CD14-positive monocyte (primary cell): ENCODE measurements around the gene BPIFB1. TPM values are rescaled to one million over a fixed set of nuclear protein-coding genes. Genes with fewer than 3 reads are reported as not detected.

ENCODE experiments used
- DNase-seq, 3 donors: peaks; one replicate each; pipeline ENCODE4 v3.0.0-alpha.2; 2011 to 2022
- H2AFZ ChIP-seq: 2 replicates; pipeline ENCODE4 v1.6.0; 2012; ENCODE audit warnings: mild to moderate bottlenecking, low read depth, low read length, inconsistent platforms; ENCODE audit not compliant: insufficient read depth, poor library complexity, severe bottlenecking
- H3K27ac ChIP-seq, 2 donors: 1 replicate in 1 of 2; 2 replicates in 1 of 2; pipeline ENCODE4 v1.5.1; 2012 to 2013; ENCODE audit warnings: low read length in 2 of 2, control low read depth in 1 of 2, inconsistent platforms in 1 of 2, low read depth in 1 of 2, mild to moderate bottlenecking in 1 of 2
- H3K27me3 ChIP-seq, 2 donors: one replicate each; pipeline versions ENCODE4 v1.6.0 to v1.6.1; 2011 to 2013; ENCODE audit warnings: low read length in 2 of 2; ENCODE audit not compliant: control insufficient read depth in 2 of 2, insufficient read depth in 2 of 2
- H3K36me3 ChIP-seq, 2 donors: replicated peaks in 1 of 2; 1 replicate in 1 of 2; 2 replicates in 1 of 2; pipeline versions ENCODE4 v1.5.1 to v1.6.1; 2012 to 2013; ENCODE audit warnings: low read length in 2 of 2, control low read depth in 1 of 2, inconsistent platforms in 1 of 2, mild to moderate bottlenecking in 1 of 2; ENCODE audit not compliant: insufficient read depth in 2 of 2, control insufficient read depth in 1 of 2
- H3K4me1 ChIP-seq, 2 donors: 1 replicate in 1 of 2; 2 replicates in 1 of 2; pipeline versions ENCODE4 v1.5.1 to v1.6.1; 2012 to 2013; ENCODE audit warnings: low read length in 2 of 2, control low read depth in 1 of 2, inconsistent platforms in 1 of 2, mild to moderate bottlenecking in 1 of 2, moderate library complexity in 1 of 2; ENCODE audit not compliant: insufficient read depth in 2 of 2, control insufficient read depth in 1 of 2
- H3K4me2 ChIP-seq: replicated peaks from 2 replicates; pipeline ENCODE3; 2012; ENCODE audit warnings: low read length, moderate library complexity, mild to moderate bottlenecking; ENCODE audit not compliant: poor library complexity, severe bottlenecking; ENCODE audit errors: extremely low read depth
- H3K4me3 ChIP-seq, 3 experiments: fragments of 200-600 bp in 1 of 3; sonication (generic) in 1 of 3; replicated peaks in 1 of 3; 1 replicate in 2 of 3; 2 replicates in 1 of 3; pipeline ENCODE4 v1.5.1; 2011 to 2013; ENCODE audit warnings: low read length in 3 of 3, mild to moderate bottlenecking in 3 of 3, control low read depth in 2 of 3, low read depth in 2 of 3, inconsistent platforms in 1 of 3, moderate library complexity in 1 of 3
- H3K79me2 ChIP-seq: 2 replicates; pipeline ENCODE4 v1.6.0; 2012; ENCODE audit warnings: mild to moderate bottlenecking, control low read depth, inconsistent platforms, low read length, moderate library complexity; ENCODE audit not compliant: insufficient read depth
- H3K9ac ChIP-seq: 2 replicates; pipeline ENCODE4 v1.6.0; 2017; ENCODE audit warnings: low read length, mild to moderate bottlenecking; ENCODE audit not compliant: insufficient read depth, poor library complexity, severe bottlenecking
- H3K9me3 ChIP-seq, 2 donors: replicated peaks in 1 of 2; 1 replicate in 1 of 2; 2 replicates in 1 of 2; pipeline versions ENCODE4 v1.5.1 to v1.6.1; 2012 to 2013; ENCODE audit warnings: low read length in 2 of 2, control low read depth in 1 of 2; ENCODE audit not compliant: control insufficient read depth in 1 of 2, insufficient read depth in 1 of 2
- H4K20me1 ChIP-seq: 2 replicates; pipeline ENCODE4 v1.6.0; 2012; ENCODE audit warnings: mild to moderate bottlenecking, low read length, control low read depth, moderate library complexity; ENCODE audit not compliant: insufficient read depth
- H3K27ac Mint-ChIP-seq, 7 donors: one replicate each; pipeline ENCODE4 v1.8.0; 2020; ENCODE audit warnings: mild to moderate bottlenecking in 7 of 7, mixed read lengths in 7 of 7, moderate library complexity in 6 of 7, inconsistent platforms in 2 of 7
- H3K27me3 Mint-ChIP-seq, 3 donors: one replicate each; pipeline ENCODE4 v1.8.0; 2021 to 2022; ENCODE audit warnings: low read depth in 3 of 3, mild to moderate bottlenecking in 3 of 3, mixed read lengths in 3 of 3, moderate library complexity in 3 of 3, inconsistent platforms in 1 of 3
- H3K36me3 Mint-ChIP-seq, 2 donors: one replicate each; pipeline ENCODE4 v1.8.0; 2020; ENCODE audit warnings: mixed read lengths in 2 of 2, inconsistent platforms in 1 of 2, mild to moderate bottlenecking in 1 of 2
- H3K4me1 Mint-ChIP-seq: one replicate; pipeline ENCODE4 v1.8.0; 2020; ENCODE audit warnings: mild to moderate bottlenecking, mixed read lengths
- H3K4me3 Mint-ChIP-seq, 2 donors: one replicate each; pipeline ENCODE4 v1.8.0; 2020; ENCODE audit warnings: mild to moderate bottlenecking in 2 of 2, mixed read lengths in 2 of 2, moderate library complexity in 1 of 2
- H3K9me3 Mint-ChIP-seq, 7 donors: one replicate each; pipeline ENCODE4 v1.8.0; 2020 to 2022; ENCODE audit warnings: mixed read lengths in 7 of 7, mild to moderate bottlenecking in 6 of 7, moderate library complexity in 6 of 7, inconsistent platforms in 2 of 7
- whole genome bisulfite sequencing: methylation state at CpG from one replicate; pipeline ENCODE4 v1.1.5; 2013; ENCODE audit warnings: missing lambda C conversion rate; ENCODE audit not compliant: insufficient coverage; 5-methylcytosine and 5-hydroxymethylcytosine counted together
- intact Hi-C, 2 donors: fragments of 100-400 bp; cut with micrococcal nuclease; formaldehyde crosslinking; loops; one replicate each; pipeline versions ENCODE4 v1.15.0 to v1.15.1; 2023
- polyA plus RNA-seq, 3 donors: library from polyadenylated mRNA; depleted of rRNA in 1 of 3; unstranded in 2 of 3; stranded (reverse) in 1 of 3; fragments of 300-500 nt in 2 of 3; fragments of >200 nt in 1 of 3; fragmentation: Illumina TruSeq in 2 of 3; gene quantifications; 1 replicate in 2 of 3; 2 replicates in 1 of 3; pipeline ENCODE4 v1.2.3, GENCODE V29; 2012 to 2021
- TF ChIP-seq, protein P1 (sequence below): fragments of 200-600 bp; IDR thresholded peaks from one replicate; pipeline ENCODE4 v1.8.0; 2022; ENCODE audit warnings: antibody characterized with exemption, mild to moderate bottlenecking

BPIFB1 gene
- polyA plus RNA-seq, 3 donors, result not detected

DNA sequence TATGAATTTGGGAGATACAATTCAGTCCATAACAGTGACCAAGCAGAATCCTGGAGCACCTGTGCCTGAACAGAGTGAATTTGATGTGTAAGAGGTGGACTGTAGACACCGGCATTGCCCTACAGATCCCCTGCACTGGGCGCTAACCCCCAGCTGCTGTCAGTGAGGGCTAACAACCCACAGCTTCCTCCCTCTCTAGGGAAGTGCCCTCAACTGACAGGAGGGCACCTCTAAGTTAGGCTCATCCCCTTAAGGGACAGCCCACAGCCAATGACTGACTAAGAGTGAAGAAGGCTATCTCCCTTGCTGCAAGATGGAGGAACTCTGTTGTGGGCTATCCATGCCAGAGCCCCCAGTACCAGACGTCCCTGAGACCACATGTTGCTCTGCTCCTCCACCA is 15.3 kb upstream of the BPIFB1 start:
- H3K79me2 ChIP-seq, result no peaks in the 10 kb centered on the region
- H3K4me2 ChIP-seq, result peak overlapping the region; percentile 2
- no peak overlapping the region for H2AFZ ChIP-seq
- peak; percentile 30 to 70 (median 33) for DNase-seq
- intact Hi-C loops, result no loop called here
- H3K27ac ChIP-seq, result no peak overlapping the region
- H3K27me3 ChIP-seq, result no peaks in the 10 kb centered on the region
- Mint-ChIP-seq H3K4me3 (peak overlapping the region in 1 of 2 donors; percentile 46), H3K27ac (peak overlapping the region in 5 of 7 donors; percentile 17 to 74 (median 62)), H3K27me3 (peaks cover 0 to 8% (median 0%) of the 10 kb centered on the region in 3 donors), H3K36me3 (no peaks in the 10 kb centered on the region), H3K4me1 (peaks cover 42% of the 10 kb centered on the region), H3K9me3 (peaks cover 0 to 8% (median 0%) of the 10 kb centered on the region in 7 donors)
- TF ChIP-seq, protein P1, sequence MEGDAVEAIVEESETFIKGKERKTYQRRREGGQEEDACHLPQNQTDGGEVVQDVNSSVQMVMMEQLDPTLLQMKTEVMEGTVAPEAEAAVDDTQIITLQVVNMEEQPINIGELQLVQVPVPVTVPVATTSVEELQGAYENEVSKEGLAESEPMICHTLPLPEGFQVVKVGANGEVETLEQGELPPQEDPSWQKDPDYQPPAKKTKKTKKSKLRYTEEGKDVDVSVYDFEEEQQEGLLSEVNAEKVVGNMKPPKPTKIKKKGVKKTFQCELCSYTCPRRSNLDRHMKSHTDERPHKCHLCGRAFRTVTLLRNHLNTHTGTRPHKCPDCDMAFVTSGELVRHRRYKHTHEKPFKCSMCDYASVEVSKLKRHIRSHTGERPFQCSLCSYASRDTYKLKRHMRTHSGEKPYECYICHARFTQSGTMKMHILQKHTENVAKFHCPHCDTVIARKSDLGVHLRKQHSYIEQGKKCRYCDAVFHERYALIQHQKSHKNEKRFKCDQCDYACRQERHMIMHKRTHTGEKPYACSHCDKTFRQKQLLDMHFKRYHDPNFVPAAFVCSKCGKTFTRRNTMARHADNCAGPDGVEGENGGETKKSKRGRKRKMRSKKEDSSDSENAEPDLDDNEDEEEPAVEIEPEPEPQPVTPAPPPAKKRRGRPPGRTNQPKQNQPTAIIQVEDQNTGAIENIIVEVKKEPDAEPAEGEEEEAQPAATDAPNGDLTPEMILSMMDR, result no peak
- 0% methylated on average over 1 of the region's 3 CpGs for WGBS
- H3K4me1 ChIP-seq, result peaks cover 37 to 38% of the 10 kb centered on the region in 2 donors
- H4K20me1 ChIP-seq, result no peaks in the 10 kb centered on the region
- H3K9ac ChIP-seq, result no peak overlapping the region
- peak overlapping the region in 1 of 3 experiments; percentile 10 for H3K4me3 ChIP-seq
- H3K36me3 ChIP-seq, result no peaks in the 10 kb centered on the region
- no peaks in the 10 kb centered on the region for H3K9me3 ChIP-seq

DNA sequence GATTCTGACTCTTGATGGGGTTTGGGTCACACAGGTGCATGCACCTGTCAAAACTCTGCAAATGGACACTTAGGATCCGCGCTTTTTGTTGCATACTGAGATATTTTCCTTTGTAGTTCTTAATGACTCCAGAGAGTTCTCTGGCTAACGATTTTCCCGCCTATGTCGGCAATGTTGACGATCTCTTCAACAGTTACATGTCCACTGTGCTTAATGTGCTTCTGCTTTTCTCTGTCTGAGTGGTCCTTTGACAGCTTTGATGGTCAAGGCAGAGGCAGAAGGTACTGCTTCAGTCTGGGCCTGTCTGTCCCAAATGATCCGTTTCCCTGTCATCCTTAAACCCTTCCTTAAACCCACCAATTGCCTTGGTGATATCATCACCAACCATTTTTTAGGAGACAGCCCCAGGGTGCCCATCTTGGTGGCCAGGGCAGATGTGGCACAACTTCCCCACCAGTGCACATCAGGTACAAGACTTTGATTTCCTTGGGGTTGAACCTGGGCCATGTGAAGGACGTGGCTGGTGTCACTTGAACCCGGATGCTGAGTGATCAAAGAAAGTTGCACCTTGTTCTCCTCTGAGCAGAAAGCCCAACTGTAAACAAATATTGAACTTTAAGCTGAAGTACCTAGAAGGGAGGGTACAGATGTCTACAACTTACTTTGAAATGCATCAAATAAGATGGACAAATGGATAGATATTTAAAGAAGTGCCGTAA is 10.7 kb upstream of the BPIFB1 start:
- no peaks in the 10 kb centered on the region for H3K79me2 ChIP-seq
- no peak overlapping the region for H3K4me3 ChIP-seq
- H3K4me1 Mint-ChIP-seq, result peaks cover 23% of the 10 kb centered on the region
- no peaks in the 10 kb centered on the region for H3K27me3 ChIP-seq
- H3K4me3 Mint-ChIP-seq, result no peak overlapping the region
- H4K20me1 ChIP-seq, result no peaks in the 10 kb centered on the region
- peaks cover 0 to 20% (median 0%) of the 10 kb centered on the region in 3 donors for H3K27me3 Mint-ChIP-seq
- H2AFZ ChIP-seq, result no peak overlapping the region
- DNase-seq, result no peak
- intact Hi-C loops, result no loop called here
- TF ChIP-seq, protein P1, result no peak
- peaks cover 21 to 22% of the 10 kb centered on the region in 2 donors for H3K4me1 ChIP-seq
- no peaks in the 10 kb centered on the region for H3K36me3 Mint-ChIP-seq
- no peaks in the 10 kb centered on the region for H3K9me3 ChIP-seq
- WGBS, result 93% methylated on average over 9 of the region's 10 CpGs
- peaks cover 0 to 4% (median 0%) of the 10 kb centered on the region in 7 donors for H3K9me3 Mint-ChIP-seq
- H3K27ac ChIP-seq, result no peak overlapping the region
- no peak overlapping the region for H3K4me2 ChIP-seq
- H3K9ac ChIP-seq, result no peak overlapping the region
- peak overlapping the region in 1 of 7 donors; percentile 7 for H3K27ac Mint-ChIP-seq
- no peaks in the 10 kb centered on the region for H3K36me3 ChIP-seq
